Thyroid gland (tissue), 4 donors: ENCODE measurements around the gene GMPR.

Experiments
- CTCF ChIP-seq, 6 experiments: fragments of 200-600 bp in 3 of 6; fragments of 450-650 bp in 3 of 6; sonication (generic) in 3 of 6; IDR thresholded peaks; one replicate each; pipeline ENCODE4 v1.5.1; 2016 to 2019; ENCODE audit warnings: antibody characterized with exemption in 6 of 6, mild to moderate bottlenecking in 2 of 6, inconsistent platforms in 1 of 6, moderate library complexity in 1 of 6
- POLR2A ChIP-seq, 2 donors: fragments of 450-650 bp; IDR thresholded peaks; one replicate each; pipeline ENCODE4 v1.6.1; 2017; ENCODE audit warnings: antibody characterized with exemption in 2 of 2, mild to moderate bottlenecking in 2 of 2, moderate library complexity in 1 of 2

- TF ChIP-seq CTCF (IDR thresholded peaks at IDR 0.05): no peak
- no peak for TF ChIP-seq POLR2A (IDR thresholded peaks at IDR 0.05)
These were observed 67.9 kb downstream of the GMPR start for GRCh38 chr6:16306334-16306733.
